HFFc6 (cell line): ENCODE measurements around the gene C10orf105. TPM values are rescaled to one million over a fixed set of nuclear protein-coding genes. Genes with fewer than 3 reads are reported as not detected.

Experiments used
- DNase-seq: peaks from one replicate; pipeline ENCODE4 v3.0.0-alpha.2; 2018
- H3K27ac Mint-ChIP-seq: 2 replicates; pipeline ENCODE4 v1.8.0; 2020; ENCODE audit warnings: mild to moderate bottlenecking, mixed read lengths
- H3K27me3 Mint-ChIP-seq: 2 replicates; pipeline ENCODE4 v1.8.0; 2021; ENCODE audit warnings: mild to moderate bottlenecking, moderate library complexity, mixed read lengths; ENCODE audit not compliant: insufficient read depth
- H3K36me3 Mint-ChIP-seq: 2 replicates; pipeline ENCODE4 v1.8.0; 2021; ENCODE audit warnings: low read depth, mixed read lengths
- H3K4me1 Mint-ChIP-seq: 2 replicates; pipeline ENCODE4 v1.8.0; 2020; ENCODE audit warnings: low read depth, mixed read lengths
- H3K4me3 Mint-ChIP-seq: 2 replicates; pipeline ENCODE4 v1.8.0; 2020; ENCODE audit warnings: mild to moderate bottlenecking, moderate library complexity, mixed read lengths
- H3K9me3 Mint-ChIP-seq: 2 replicates; pipeline ENCODE4 v1.8.0; 2020; ENCODE audit warnings: mild to moderate bottlenecking, mixed read lengths
- total RNA-seq, 6 experiments: library from RNA; stranded (reverse); fragmentation: NEBNext Ultra II Directional; extraction: Animal tissue kit (Norgen Biotek cat#: 25700); gene quantifications; 2 replicates in 1 of 6; 3 replicates in 5 of 6; pipeline ENCODE4 v1.2.3, GENCODE V29; 2021
- TF ChIP-seq, protein P1 (sequence below): fragments of 200-600 bp; sonication (generic); IDR thresholded peaks from 2 replicates; pipeline ENCODE4 v1.5.0; 2021; ENCODE audit warnings: antibody characterized with exemption, mild to moderate bottlenecking

The C10orf105 gene
- total RNA-seq, 6 experiments from 2014 or later: not detected

DNA sequence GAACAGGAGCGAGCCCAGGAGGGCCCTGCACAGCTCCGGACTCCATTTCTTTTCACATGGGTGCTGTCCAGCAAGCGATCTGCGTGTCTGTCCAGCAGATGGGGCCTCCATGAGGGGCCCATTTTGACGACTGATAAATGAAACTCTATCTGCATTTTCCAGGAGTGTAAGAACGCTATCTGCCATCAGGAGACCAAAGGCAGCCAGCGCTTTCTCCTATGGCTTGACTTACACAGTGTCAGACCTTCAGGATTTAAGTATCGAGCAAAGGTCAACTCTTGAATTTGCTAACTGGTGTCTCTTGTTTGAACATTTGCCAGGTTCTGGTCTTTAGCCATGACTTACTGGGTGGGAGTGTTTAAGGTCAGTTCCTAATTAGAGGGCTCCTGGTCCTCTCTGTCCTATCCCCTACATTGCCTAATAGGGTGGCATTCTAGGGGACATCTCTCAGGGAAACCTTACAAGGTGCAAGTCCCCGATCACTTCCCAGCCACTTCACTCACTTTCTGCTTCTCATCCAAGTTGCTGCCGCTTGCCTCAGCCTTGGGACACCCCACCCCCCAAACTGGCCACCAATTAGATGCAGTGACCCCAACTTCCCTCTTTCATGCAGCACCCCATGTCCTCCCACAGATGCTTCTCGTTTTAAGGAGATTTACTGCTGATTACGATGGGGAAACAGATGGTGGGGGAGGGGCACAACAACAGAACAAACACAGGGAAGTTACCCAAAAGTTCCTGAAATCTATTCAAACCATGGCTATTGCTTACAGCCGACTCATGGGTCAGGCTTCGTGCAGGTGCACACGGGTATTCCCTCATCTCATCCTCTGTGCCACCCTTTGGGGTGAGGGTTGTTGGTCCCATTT, 33.7 kb upstream of the C10orf105 start:
- DNase-seq: no peak
- no peak overlapping the region for H3K27ac Mint-ChIP-seq
- H3K9me3 Mint-ChIP-seq: no peaks in the 10 kb centered on the region

DNA sequence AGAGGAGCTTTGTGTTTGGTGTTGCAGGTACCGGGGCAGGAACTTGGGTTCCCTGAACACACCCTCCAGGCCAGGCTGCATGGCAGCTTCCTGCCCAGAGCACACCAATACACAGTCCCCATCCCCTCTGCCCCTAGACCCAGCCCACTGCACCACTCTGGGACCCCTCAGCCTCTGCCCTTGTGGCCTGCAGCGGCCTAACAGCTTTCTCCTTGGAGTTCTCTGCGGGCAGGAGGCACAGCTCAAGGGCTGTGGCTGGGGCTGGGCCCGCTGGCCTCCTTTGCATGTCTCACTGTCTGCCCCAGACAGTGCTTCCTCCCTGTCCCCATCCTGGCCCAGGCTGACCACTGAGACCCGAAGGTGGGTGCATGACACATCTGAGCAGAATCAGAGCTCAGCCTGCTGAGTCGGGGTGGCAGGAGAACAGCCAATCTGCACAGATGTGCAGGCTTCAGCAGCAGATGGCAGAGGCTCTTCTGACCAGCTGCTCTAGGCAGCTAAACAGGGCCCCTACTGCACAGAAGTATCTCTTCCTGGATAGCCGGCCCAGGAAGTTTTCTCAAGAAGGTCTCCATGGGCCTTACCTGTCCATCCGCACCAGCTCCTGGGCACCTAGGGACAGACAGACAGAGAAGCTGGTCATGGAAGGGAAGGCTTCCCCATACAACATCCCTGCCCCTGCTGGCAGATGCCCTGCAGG, 33.0 kb upstream of the C10orf105 start:
- no peak overlapping the region for H3K27ac Mint-ChIP-seq
- no peak overlapping the region for H3K4me3 Mint-ChIP-seq
- H3K9me3 Mint-ChIP-seq: no peaks in the 10 kb centered on the region
- H3K4me1 Mint-ChIP-seq: peaks cover 15% of the 10 kb centered on the region
- peaks cover 4% of the 10 kb centered on the region; the same call in 1 of the 2 replicates for H3K36me3 Mint-ChIP-seq
- TF ChIP-seq, protein P1, sequence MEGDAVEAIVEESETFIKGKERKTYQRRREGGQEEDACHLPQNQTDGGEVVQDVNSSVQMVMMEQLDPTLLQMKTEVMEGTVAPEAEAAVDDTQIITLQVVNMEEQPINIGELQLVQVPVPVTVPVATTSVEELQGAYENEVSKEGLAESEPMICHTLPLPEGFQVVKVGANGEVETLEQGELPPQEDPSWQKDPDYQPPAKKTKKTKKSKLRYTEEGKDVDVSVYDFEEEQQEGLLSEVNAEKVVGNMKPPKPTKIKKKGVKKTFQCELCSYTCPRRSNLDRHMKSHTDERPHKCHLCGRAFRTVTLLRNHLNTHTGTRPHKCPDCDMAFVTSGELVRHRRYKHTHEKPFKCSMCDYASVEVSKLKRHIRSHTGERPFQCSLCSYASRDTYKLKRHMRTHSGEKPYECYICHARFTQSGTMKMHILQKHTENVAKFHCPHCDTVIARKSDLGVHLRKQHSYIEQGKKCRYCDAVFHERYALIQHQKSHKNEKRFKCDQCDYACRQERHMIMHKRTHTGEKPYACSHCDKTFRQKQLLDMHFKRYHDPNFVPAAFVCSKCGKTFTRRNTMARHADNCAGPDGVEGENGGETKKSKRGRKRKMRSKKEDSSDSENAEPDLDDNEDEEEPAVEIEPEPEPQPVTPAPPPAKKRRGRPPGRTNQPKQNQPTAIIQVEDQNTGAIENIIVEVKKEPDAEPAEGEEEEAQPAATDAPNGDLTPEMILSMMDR: no peak
- no peak for DNase-seq
- H3K27me3 Mint-ChIP-seq: peaks cover 3% of the 10 kb centered on the region

More for the DNA sequence above, 33.7 kb upstream of the C10orf105 start:
- peaks cover 4% of the 10 kb centered on the region; the same call in 1 of the 2 replicates for H3K36me3 Mint-ChIP-seq
- peaks cover 3% of the 10 kb centered on the region for H3K27me3 Mint-ChIP-seq
- H3K4me3 Mint-ChIP-seq: no peak overlapping the region
- TF ChIP-seq, protein P1: peak; percentile 24; the same call in 1 of the 2 replicates
- H3K4me1 Mint-ChIP-seq: peaks cover 15% of the 10 kb centered on the region

DNA sequence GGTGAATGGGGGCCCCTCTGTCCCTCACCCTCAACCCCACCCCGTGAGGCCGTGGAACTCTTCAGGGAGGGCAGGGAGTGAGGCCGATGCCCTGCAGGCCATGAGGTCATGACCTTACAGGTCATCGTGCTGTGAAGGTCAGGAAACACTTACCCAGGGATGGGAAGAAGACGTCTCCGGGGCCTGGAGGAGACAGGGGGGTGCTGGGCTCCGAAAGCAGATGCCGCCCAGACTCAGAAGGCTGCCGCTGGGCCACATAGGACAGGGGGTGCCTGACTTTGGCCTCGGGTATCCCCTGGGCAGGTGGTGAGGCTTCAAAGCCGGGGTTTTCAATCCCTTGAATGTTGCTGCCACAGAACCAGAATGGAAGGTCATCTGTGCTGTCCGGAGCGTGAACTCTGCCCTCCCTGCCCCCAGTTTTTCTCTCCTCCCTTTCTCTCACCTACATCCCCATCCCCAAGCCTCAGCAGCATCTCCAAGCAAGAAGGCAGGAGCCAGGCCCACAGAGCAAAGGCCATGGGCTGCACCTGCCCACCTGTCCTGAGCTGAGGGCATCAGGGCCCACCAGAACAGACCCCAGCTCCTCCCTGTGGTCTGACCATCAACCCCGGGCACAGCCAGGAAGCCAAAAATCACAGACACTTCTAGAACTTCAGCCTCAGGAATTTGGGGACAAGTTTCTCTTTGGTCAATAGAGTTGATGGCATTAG, 32.1 kb upstream of the C10orf105 start:
- H3K27me3 Mint-ChIP-seq: peaks cover 3% of the 10 kb centered on the region
- no peaks in the 10 kb centered on the region for H3K9me3 Mint-ChIP-seq
- TF ChIP-seq, protein P1: no peak
- DNase-seq: no peak
- H3K36me3 Mint-ChIP-seq: peaks cover 4% of the 10 kb centered on the region; the same call in 1 of the 2 replicates
- H3K4me1 Mint-ChIP-seq: peaks cover 13% of the 10 kb centered on the region
- H3K27ac Mint-ChIP-seq: no peak overlapping the region
- no peak overlapping the region for H3K4me3 Mint-ChIP-seq

DNA sequence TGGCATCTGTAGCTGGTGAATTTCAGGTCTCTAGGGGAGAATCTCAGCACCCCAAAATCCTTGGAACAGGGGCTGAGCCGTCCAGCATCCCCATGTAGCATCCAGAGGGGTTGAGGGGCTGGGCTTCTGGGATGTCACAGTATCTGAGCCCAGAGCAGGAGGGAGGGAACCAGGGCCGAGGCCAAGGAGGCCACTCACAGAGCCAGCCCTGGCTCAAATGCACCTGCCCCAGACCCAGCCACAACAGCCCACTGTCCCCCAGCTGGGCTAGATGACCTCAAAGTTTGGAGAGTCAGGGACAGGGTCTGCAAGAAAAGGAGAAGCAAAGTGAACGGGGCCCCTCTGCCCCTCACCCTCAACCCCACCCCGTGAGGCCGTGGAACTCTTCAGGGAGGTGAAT, 31.4 kb upstream of the C10orf105 start:
- Mint-ChIP-seq H3K27ac (no peak overlapping the region), H3K4me3 (no peak overlapping the region), H3K36me3 (peaks cover under 1% of the 10 kb centered on the region; the same call in 1 of the 2 replicates), H3K27me3 (peaks cover 3% of the 10 kb centered on the region), H3K9me3 (no peaks in the 10 kb centered on the region), H3K4me1 (peaks cover 7% of the 10 kb centered on the region)
- no peak for DNase-seq
- TF ChIP-seq, protein P1: no peak

DNA sequence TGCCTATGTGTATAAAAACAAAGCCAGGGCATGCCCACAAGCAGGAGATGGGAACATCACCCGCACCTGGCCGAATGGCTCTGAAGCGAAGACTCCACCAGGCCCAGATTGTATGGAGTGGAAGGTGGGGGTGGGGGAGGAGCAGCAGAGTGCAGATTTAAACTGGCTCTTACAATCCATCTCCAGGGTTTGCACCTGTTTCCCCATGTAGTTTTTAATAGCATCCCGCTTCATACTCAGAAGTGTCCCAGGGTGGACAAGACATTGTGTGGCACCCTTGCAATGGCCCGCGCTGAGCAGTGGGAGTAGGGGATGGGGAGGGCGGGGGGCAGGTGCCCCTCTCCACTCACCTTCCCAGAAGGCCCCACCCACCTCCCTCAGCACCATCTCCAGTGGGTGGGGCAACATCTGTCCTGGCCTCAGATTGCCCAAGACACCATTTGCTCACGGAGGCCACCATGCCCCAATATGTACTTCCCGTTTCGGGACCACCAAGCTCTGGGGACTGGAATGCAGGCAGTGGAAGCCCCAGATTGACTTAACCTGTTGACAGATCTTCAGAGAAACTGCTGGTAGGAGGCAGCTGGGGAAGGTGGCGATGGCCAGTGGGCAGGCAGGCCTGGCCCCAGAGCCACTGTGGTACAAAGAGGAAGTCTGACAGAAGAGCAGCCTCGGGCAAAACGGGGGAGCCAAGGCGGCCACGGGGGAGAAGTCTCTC, 30.7 kb upstream of the C10orf105 start:
- peaks cover 6% of the 10 kb centered on the region; the same call in 1 of the 2 replicates for H3K4me1 Mint-ChIP-seq

More for the DNA sequence above, 30.7 kb upstream of the C10orf105 start:
- Mint-ChIP-seq H3K27ac (no peak overlapping the region), H3K4me3 (no peak overlapping the region), H3K27me3 (peaks cover 3% of the 10 kb centered on the region), H3K9me3 (no peaks in the 10 kb centered on the region), H3K36me3 (no peaks in the 10 kb centered on the region)
- TF ChIP-seq, protein P1: no peak
- DNase-seq: no peak
